IMR-90 (cell line): ENCODE data around the gene SERPINA3. TPM values are rescaled to one million over a fixed set of nuclear protein-coding genes. Genes with fewer than 3 reads are reported as not detected.

Source experiments
- ATAC-seq: fragments of 200-7000 bp; cut with Tn5 transposase; 2 replicates; pipeline ENCODE4 v1.9.1; 2020; ENCODE audit warnings: low read depth, mild to moderate bottlenecking, moderate library complexity
- BruUV-seq: library from RNA; stranded (reverse); fragments of 400-500 nt; replicated peaks from 2 replicates; lab custom pipeline; 2021; lab: Mats Ljungman, UMichigan
- CTCF ChIA-PET: fragments of 300-600 bp; formaldehyde crosslinking; extraction: SDS; loops from one replicate; lab custom pipeline; 2021; ENCODE audit warnings: antibody characterized with exemption; lab: Yijun Ruan, JAX
- POLR2A ChIA-PET: fragments of 300-600 bp; sonication (Branson Sonifier 250); formaldehyde crosslinking; loops from one replicate; lab custom pipeline; 2022; ENCODE audit warnings: antibody characterized with exemption; ENCODE audit not compliant: unreplicated experiment; lab: Charles Lee
- DNase-seq: peaks from one replicate; pipeline ENCODE4 v3.0.0; 2013
- H2AFZ ChIP-seq: replicated peaks from 2 replicates; pipeline ENCODE3; 2013; ENCODE audit warnings: low read length, mild to moderate bottlenecking; ENCODE audit not compliant: poor library complexity
- H2AK5ac ChIP-seq: 2 replicates; pipeline ENCODE4 v1.6.1; 2013; ENCODE audit warnings: low read depth, low read length, inconsistent platforms
- H2AK9ac ChIP-seq: replicated peaks from 2 replicates; pipeline ENCODE3; 2013; ENCODE audit warnings: mild to moderate bottlenecking, low read depth, low read length, moderate library complexity; ENCODE audit not compliant: poor library complexity
- H2BK120ac ChIP-seq: 2 replicates; pipeline ENCODE4 v1.6.1; 2013; ENCODE audit warnings: low read depth, low read length, inconsistent platforms
- H2BK15ac ChIP-seq: 3 replicates; pipeline ENCODE4 v1.6.1; 2013; ENCODE audit warnings: low read depth, low read length, inconsistent platforms
- H2BK20ac ChIP-seq: 2 replicates; pipeline ENCODE4 v1.6.1; 2013; ENCODE audit warnings: low read depth, mild to moderate bottlenecking, inconsistent platforms, low read length, moderate library complexity
- H2BK5ac ChIP-seq: 2 replicates; pipeline ENCODE4 v1.6.1; 2013; ENCODE audit warnings: mild to moderate bottlenecking, low read depth, low read length, inconsistent platforms; ENCODE audit not compliant: poor library complexity, severe bottlenecking
- H3K14ac ChIP-seq: replicated peaks from 2 replicates; pipeline ENCODE4 v1.6.1; 2013; ENCODE audit warnings: low read depth, low read length, inconsistent platforms
- H3K18ac ChIP-seq: 2 replicates; pipeline ENCODE4 v1.6.1; 2013; ENCODE audit warnings: low read depth, low read length, control low read depth
- H3K23ac ChIP-seq: 2 replicates; pipeline ENCODE4 v1.6.1; 2013; ENCODE audit warnings: low read depth, low read length, inconsistent platforms
- H3K27ac ChIP-seq: 2 replicates; pipeline ENCODE4 v1.5.1; 2013; ENCODE audit warnings: mild to moderate bottlenecking, control low read depth, low read length; ENCODE audit not compliant: insufficient read depth
- H3K27me3 ChIP-seq: 2 replicates; pipeline ENCODE4 v1.6.1; 2013; ENCODE audit warnings: low read length; ENCODE audit not compliant: control insufficient read depth, insufficient read depth
- H3K36me3 ChIP-seq: 2 replicates; pipeline ENCODE4 v1.6.1; 2013; ENCODE audit warnings: low read length, mixed read lengths; ENCODE audit not compliant: control insufficient read depth, insufficient read depth
- H3K4ac ChIP-seq: 2 replicates; pipeline ENCODE4 v1.6.1; 2013; ENCODE audit warnings: low read depth, low read length, inconsistent platforms
- H3K4me1 ChIP-seq: 2 replicates; pipeline ENCODE4 v1.6.1; 2013; ENCODE audit warnings: low read length, mixed read lengths; ENCODE audit not compliant: control insufficient read depth, insufficient read depth
- H3K4me2 ChIP-seq: 2 replicates; pipeline ENCODE4 v1.6.1; 2013; ENCODE audit warnings: low read depth, mild to moderate bottlenecking, control low read depth, low read length, moderate library complexity
- H3K4me3 ChIP-seq: 2 replicates; pipeline ENCODE4 v1.5.1; 2013; ENCODE audit warnings: low read depth, mild to moderate bottlenecking, control low read depth, low read length, moderate library complexity; ENCODE audit not compliant: insufficient read depth
- H3K56ac ChIP-seq: 2 replicates; pipeline ENCODE4 v1.6.1; 2013; ENCODE audit warnings: low read length, inconsistent platforms; ENCODE audit not compliant: insufficient read depth; ENCODE audit errors: extremely low read depth
- H3K79me1 ChIP-seq, 2 experiments: 2 replicates each; pipeline ENCODE4 v1.6.1; 2013; ENCODE audit warnings: low read length in 2 of 2, inconsistent platforms in 1 of 2, low read depth in 1 of 2
- H3K9ac ChIP-seq: 2 replicates; pipeline ENCODE4 v1.6.1; 2013; ENCODE audit warnings: low read depth, low read length, control low read depth
- H3K9me1 ChIP-seq: 2 replicates; pipeline ENCODE4 v1.6.1; 2013; ENCODE audit warnings: low read length, inconsistent platforms; ENCODE audit not compliant: insufficient read depth
- H3K9me3 ChIP-seq: 2 replicates; pipeline ENCODE4 v1.6.1; 2013; ENCODE audit warnings: low read length; ENCODE audit not compliant: control insufficient read depth, insufficient read depth
- H4K20me1 ChIP-seq: 2 replicates; pipeline ENCODE4 v1.6.1; 2013; ENCODE audit warnings: low read length, inconsistent platforms; ENCODE audit not compliant: insufficient read depth
- H4K5ac ChIP-seq: 2 replicates; pipeline ENCODE4 v1.6.1; 2013; ENCODE audit warnings: mild to moderate bottlenecking, low read depth, low read length, control low read depth
- H4K8ac ChIP-seq, 2 experiments: 2 replicates each; pipeline ENCODE4 v1.6.1; 2013; ENCODE audit warnings: low read depth in 2 of 2, low read length in 2 of 2, control low read depth in 1 of 2, inconsistent platforms in 1 of 2
- H4K91ac ChIP-seq: 2 replicates; pipeline ENCODE4 v1.6.1; 2013; ENCODE audit warnings: low read depth, low read length, inconsistent platforms; ENCODE audit not compliant: insufficient read depth
- BHLHE40 ChIP-seq: fragments of 150-350 bp; IDR thresholded peaks from 2 replicates; pipeline ENCODE4 v1.6.1; 2016; ENCODE audit warnings: mild to moderate bottlenecking, low read depth, low read length
- CEBPB ChIP-seq: IDR thresholded peaks from 2 replicates; pipeline ENCODE4 v1.6.1; 2012; ENCODE audit warnings: low read depth, low read length, improper control_type of control experiment
- CHD1 ChIP-seq: IDR thresholded peaks from 2 replicates; pipeline ENCODE4 v1.6.1; 2012; ENCODE audit warnings: low read depth, low read length, improper control_type of control experiment
- ELK1 ChIP-seq: fragments of 150-350 bp; IDR thresholded peaks from 2 replicates; pipeline ENCODE4 v1.6.1; 2016; ENCODE audit warnings: low read depth, mild to moderate bottlenecking, low read length, moderate library complexity, borderline replicate concordance
- FOS ChIP-seq: fragments of 150-350 bp; IDR thresholded peaks from 2 replicates; pipeline ENCODE4 v1.6.1; 2016; ENCODE audit warnings: low read depth, low read length
- MAFK ChIP-seq: IDR thresholded peaks from 2 replicates; pipeline ENCODE4 v1.6.1; 2012; ENCODE audit warnings: low read depth, low read length, improper control_type of control experiment
- MAZ ChIP-seq: IDR thresholded peaks from 2 replicates; pipeline ENCODE4 v1.6.1; 2012; ENCODE audit warnings: low read depth, mild to moderate bottlenecking, low read length, improper control_type of control experiment, moderate library complexity, borderline replicate concordance
- MXI1 ChIP-seq: IDR thresholded peaks from 2 replicates; pipeline ENCODE4 v1.6.1; 2012; ENCODE audit warnings: low read depth, mild to moderate bottlenecking, low read length, moderate library complexity, borderline replicate concordance
- NFE2L2 ChIP-seq: fragments of 150-350 bp; IDR thresholded peaks from 2 replicates; pipeline ENCODE4 v1.6.1; 2016; ENCODE audit warnings: low read depth, mild to moderate bottlenecking, low read length
- POLR2A ChIP-seq: IDR thresholded peaks from 2 replicates; pipeline ENCODE4 v1.6.1; 2012; ENCODE audit warnings: mild to moderate bottlenecking, low read depth, low read length
- RAD21 ChIP-seq: IDR thresholded peaks from 2 replicates; pipeline ENCODE4 v1.6.1; 2012; ENCODE audit warnings: low read length, improper control_type of control experiment
- RCOR1 ChIP-seq: IDR thresholded peaks from 2 replicates; pipeline ENCODE4 v1.6.1; 2012; ENCODE audit warnings: mild to moderate bottlenecking, low read length, improper control_type of control experiment; ENCODE audit not compliant: insufficient replicate concordance
- RFX5 ChIP-seq: IDR thresholded peaks from 2 replicates; pipeline ENCODE4 v1.8.0; 2012; ENCODE audit warnings: low read depth, mild to moderate bottlenecking, low read length, moderate library complexity
- SMC3 ChIP-seq: fragments of 150-350 bp; IDR thresholded peaks from 2 replicates; pipeline ENCODE4 v1.6.1; 2016; ENCODE audit warnings: low read depth, mild to moderate bottlenecking, antibody characterized with exemption, low read length, moderate library complexity
- WGBS, 2 experiments: methylation state at CpG; one replicate each; pipeline versions ENCODE4 v1.1.5 to v1.1.7; 2013; ENCODE audit warnings: missing lambda C conversion rate in 2 of 2; ENCODE audit not compliant: insufficient read length in 1 of 2; ENCODE audit errors: extremely low coverage in 2 of 2; 5-methylcytosine and 5-hydroxymethylcytosine counted together
- dilution Hi-C: fragments of 300-500 bp; cut with HindIII; formaldehyde crosslinking; loops from one replicate; pipeline ENCODE4 v1.14.3; 2018; ENCODE audit warnings: low sequenced_read_pairs; ENCODE audit not compliant: unreplicated experiment
- in situ Hi-C: fragments of 300-500 bp; cut with MboI; formaldehyde crosslinking; loops from 3 replicates; pipeline ENCODE4 v1.14.3; 2019; ENCODE audit warnings: low sequenced_read_pairs, inconsistent platforms, mixed read lengths
- intact Hi-C: fragments of 100-400 bp; cut with micrococcal nuclease; formaldehyde crosslinking; loops from 2 replicates; pipeline ENCODE4 v1.10.0; 2022
- polyA plus RNA-seq, 3 experiments: library from polyadenylated mRNA; depleted of rRNA; stranded (reverse); fragments of >200 nt; gene quantifications; 2 replicates each; pipeline ENCODE4 v1.2.3, GENCODE V29; 2012; ENCODE audit warnings: low replicate concordance in 1 of 3
- total RNA-seq: library from RNA; depleted of rRNA; stranded (reverse); fragments of >200 nt; gene quantifications from 2 replicates; pipeline ENCODE4 v1.2.3, GENCODE V29; 2012
- TF ChIP-seq, protein P1 (sequence below): conservative IDR thresholded peaks from 2 replicates; pipeline ENCODE4 v1.5.1; 2012; ENCODE audit warnings: mild to moderate bottlenecking, low read depth, low read length, improper control_type of control experiment
- TF ChIP-seq, protein P2 (sequence below): fragments of 150-350 bp; IDR thresholded peaks from 2 replicates; pipeline ENCODE4 v1.6.1; 2017; ENCODE audit warnings: mild to moderate bottlenecking, antibody characterized with exemption, low read length, low read depth

SERPINA3 gene
- total and polyA plus RNA-seq, 2 of the 4 experiments (the other 2 are of a cell fraction) = 0.36 to 0.48 TPM

- Histone ChIP-seq H3K14ac (no peak overlapping the region), H3K4me1 (peaks cover 2% of the 10 kb centered on the region; the same call in 1 of the 2 replicates), H4K8ac (no peak overlapping the region), H2BK120ac (no peak overlapping the region), H4K5ac (no peak overlapping the region), H2BK5ac (no peak overlapping the region), H2AK5ac (no peak overlapping the region), H3K4me2 (no peak overlapping the region), H3K9me3 (no peaks in the 10 kb centered on the region), H3K27ac (no peak overlapping the region), H3K56ac (no peak overlapping the region), H2AK9ac (no peak overlapping the region), H4K20me1 (no peaks in the 10 kb centered on the region), H3K4me3 (no peak overlapping the region), H2BK15ac (no peak overlapping the region), H3K4ac (no peak overlapping the region), H3K9ac (no peak overlapping the region), H3K18ac (no peak overlapping the region), H2AFZ (no peak overlapping the region), H3K27me3 (no peaks in the 10 kb centered on the region), H3K36me3 (no peaks in the 10 kb centered on the region), H3K9me1 (no peaks in the 10 kb centered on the region), H2BK20ac (no peak overlapping the region), H3K23ac (no peak overlapping the region), H4K91ac (no peak overlapping the region), H3K79me1 (no peaks in the 10 kb centered on the region)
- dilution Hi-C loops (no loop called here), intact Hi-C loops (loop anchor here (5.0 kb wide), 1 partner anchor 63 kb away; no protein-coding TSS in a partner anchor), in situ Hi-C loops (no loop called here)
- TF ChIP-seq, protein P1, sequence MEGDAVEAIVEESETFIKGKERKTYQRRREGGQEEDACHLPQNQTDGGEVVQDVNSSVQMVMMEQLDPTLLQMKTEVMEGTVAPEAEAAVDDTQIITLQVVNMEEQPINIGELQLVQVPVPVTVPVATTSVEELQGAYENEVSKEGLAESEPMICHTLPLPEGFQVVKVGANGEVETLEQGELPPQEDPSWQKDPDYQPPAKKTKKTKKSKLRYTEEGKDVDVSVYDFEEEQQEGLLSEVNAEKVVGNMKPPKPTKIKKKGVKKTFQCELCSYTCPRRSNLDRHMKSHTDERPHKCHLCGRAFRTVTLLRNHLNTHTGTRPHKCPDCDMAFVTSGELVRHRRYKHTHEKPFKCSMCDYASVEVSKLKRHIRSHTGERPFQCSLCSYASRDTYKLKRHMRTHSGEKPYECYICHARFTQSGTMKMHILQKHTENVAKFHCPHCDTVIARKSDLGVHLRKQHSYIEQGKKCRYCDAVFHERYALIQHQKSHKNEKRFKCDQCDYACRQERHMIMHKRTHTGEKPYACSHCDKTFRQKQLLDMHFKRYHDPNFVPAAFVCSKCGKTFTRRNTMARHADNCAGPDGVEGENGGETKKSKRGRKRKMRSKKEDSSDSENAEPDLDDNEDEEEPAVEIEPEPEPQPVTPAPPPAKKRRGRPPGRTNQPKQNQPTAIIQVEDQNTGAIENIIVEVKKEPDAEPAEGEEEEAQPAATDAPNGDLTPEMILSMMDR = no peak
- TF ChIP-seq MXI1 (no peak), BHLHE40 (no peak), RAD21 (no peak), RCOR1 (no peak), RFX5 (no peak), MAZ (no peak), POLR2A (no peak), CHD1 (no peak), ELK1 (no peak), SMC3 (no peak), NFE2L2 (no peak), FOS (no peak), MAFK (no peak), CEBPB (no peak)
- TF ChIP-seq, protein P2, sequence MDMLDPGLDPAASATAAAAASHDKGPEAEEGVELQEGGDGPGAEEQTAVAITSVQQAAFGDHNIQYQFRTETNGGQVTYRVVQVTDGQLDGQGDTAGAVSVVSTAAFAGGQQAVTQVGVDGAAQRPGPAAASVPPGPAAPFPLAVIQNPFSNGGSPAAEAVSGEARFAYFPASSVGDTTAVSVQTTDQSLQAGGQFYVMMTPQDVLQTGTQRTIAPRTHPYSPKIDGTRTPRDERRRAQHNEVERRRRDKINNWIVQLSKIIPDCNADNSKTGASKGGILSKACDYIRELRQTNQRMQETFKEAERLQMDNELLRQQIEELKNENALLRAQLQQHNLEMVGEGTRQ = no peak
- WGBS, 2 experiments = no CpG with 5 or more reads among the region's 2 CpGs
- ATAC-seq = no peak
- no peak for DNase-seq
- ChIA-PET POLR2A (no interaction called here), CTCF (no interaction called here)
- no TSS peak for BruUV-seq
Measured at GRCh38 chr14:94665544-94665943, 53.4 kb downstream of the SERPINA3 start.
